SK-N-SH (cell line): Measurements from ENCODE around the gene SMIM14. TPM values are rescaled to one million over a fixed set of nuclear protein-coding genes. Genes with fewer than 3 reads are reported as not detected.
A peak's percentile ranks its signal among the peaks of the same experiment; 100 is the strongest.

Source experiments
- CTCF ChIA-PET: fragments of 300-600, 350-600 bp; formaldehyde crosslinking; extraction: SDS; loops from one replicate; lab custom pipeline; 2021; lab: Yijun Ruan, JAX
- POLR2A ChIA-PET: fragments of 350-600 bp; sonication (Branson Sonifier 250); formaldehyde crosslinking; extraction: SDS; loops from one replicate; lab custom pipeline; 2020; ENCODE audit warnings: antibody characterized with exemption, inconsistent platforms; lab: Yijun Ruan, JAX
- DNase-seq: peaks from one replicate; pipeline ENCODE4 v3.0.0; 2012
- H2AFZ ChIP-seq: fragments of 200-600 bp; sonication (generic); 2 replicates; pipeline ENCODE4 v1.8.1; 2016; ENCODE audit warnings: antibody characterized with exemption, mild to moderate bottlenecking, low read depth
- H3F3A ChIP-seq: fragments of 200-600 bp; sonication (generic); replicated peaks from 2 replicates; pipeline ENCODE3; 2016; ENCODE audit warnings: antibody characterized with exemption, mild to moderate bottlenecking; ENCODE audit not compliant: insufficient read depth
- H3K27ac ChIP-seq, 2 experiments: fragments of 200-500 bp in 1 of 2; fragments of 200-600 bp in 1 of 2; sonication (Bioruptor generic) in 1 of 2; sonication (generic), shearing (Covaris generic) in 1 of 2; 2 replicates each; pipeline versions ENCODE4 v1.5.1 to v1.6.1; 2014 to 2016; ENCODE audit warnings: low read depth in 2 of 2, inconsistent platforms in 1 of 2, low read length in 1 of 2, mild to moderate bottlenecking in 1 of 2, mixed read lengths in 1 of 2
- H3K27me3 ChIP-seq: fragments of 200-600 bp; sonication (generic), shearing (Covaris generic); 2 replicates; pipeline ENCODE4 v1.6.1; 2016; ENCODE audit warnings: mixed run types; ENCODE audit not compliant: insufficient read depth
- H3K36me3 ChIP-seq, 2 experiments: fragments of 200-500 bp in 1 of 2; fragments of 200-600 bp in 1 of 2; sonication (Bioruptor generic) in 1 of 2; sonication (generic) in 1 of 2; replicated peaks in 1 of 2; 2 replicates each; pipeline versions ENCODE3 to v1.5.1; 2014 to 2016; ENCODE audit warnings: low read length in 1 of 2, mild to moderate bottlenecking in 1 of 2; ENCODE audit not compliant: insufficient read depth in 2 of 2, control insufficient read depth in 1 of 2
- H3K4me1 ChIP-seq, 2 experiments: fragments of 200-500 bp in 1 of 2; fragments of 200-600 bp in 1 of 2; sonication (Bioruptor generic) in 1 of 2; sonication (generic), shearing (Covaris generic) in 1 of 2; 2 replicates each; pipeline versions ENCODE4 v1.5.1 to v1.6.1; 2014 to 2016; ENCODE audit warnings: low read depth in 1 of 2, low read length in 1 of 2, mixed run types in 1 of 2; ENCODE audit not compliant: insufficient read depth in 2 of 2, control insufficient read depth in 1 of 2
- H3K4me2 ChIP-seq: fragments of 200-600 bp; sonication (generic), shearing (Covaris generic); 2 replicates; pipeline ENCODE4 v1.6.1; 2017; ENCODE audit warnings: mixed run types
- H3K4me3 ChIP-seq, 2 experiments: fragments of 200-500 bp in 1 of 2; fragments of 200-600 bp in 1 of 2; sonication (Bioruptor generic) in 1 of 2; sonication (generic), shearing (Covaris generic) in 1 of 2; 2 replicates each; pipeline versions ENCODE4 v1.5.1 to v1.8.1; 2014 to 2016; ENCODE audit warnings: low read depth in 2 of 2, inconsistent platforms in 1 of 2, low read length in 1 of 2, mild to moderate bottlenecking in 1 of 2, mixed read lengths in 1 of 2, moderate library complexity in 1 of 2
- H3K79me2 ChIP-seq: fragments of 200-600 bp; sonication (generic); 2 replicates; pipeline ENCODE4 v1.8.1; 2017; ENCODE audit warnings: mild to moderate bottlenecking; ENCODE audit not compliant: insufficient read depth
- H3K9ac ChIP-seq: fragments of 200-600 bp; sonication (generic); 2 replicates; pipeline ENCODE4 v1.6.1; 2017; ENCODE audit warnings: mixed run types
- H3K9me2 ChIP-seq: fragments of 200-600 bp; sonication (generic); 2 replicates; pipeline ENCODE4 v1.6.1; 2017; ENCODE audit warnings: mixed run types
- H3K9me3 ChIP-seq: fragments of 200-600 bp; sonication (generic); 2 replicates; pipeline ENCODE4 v1.6.1; 2017; ENCODE audit warnings: mixed run types, mild to moderate bottlenecking, moderate library complexity
- H4K20me1 ChIP-seq: fragments of 200-600 bp; sonication (generic); 2 replicates; pipeline ENCODE4 v1.6.1; 2017; ENCODE audit warnings: mild to moderate bottlenecking, mixed run types; ENCODE audit not compliant: insufficient read depth
- FOXJ3 ChIP-seq: sonication (generic); formaldehyde crosslinking; IDR thresholded peaks from 2 replicates; pipeline ENCODE4 v1.5.1; 2020; ENCODE audit warnings: mild to moderate bottlenecking, missing genetic modification reagents
- FOXM1 ChIP-seq: IDR thresholded peaks from 2 replicates; pipeline ENCODE4 v1.4.0; 2012; ENCODE audit warnings: low read depth, mild to moderate bottlenecking
- NFIC ChIP-seq: IDR thresholded peaks from 2 replicates; pipeline ENCODE4 v1.4.0; 2012; ENCODE audit warnings: borderline replicate concordance
- RAD21 ChIP-seq: IDR thresholded peaks from 2 replicates; pipeline ENCODE4 v1.6.1; 2012; ENCODE audit warnings: mild to moderate bottlenecking, low read length
- RCOR1 ChIP-seq: fragments of 150-350 bp; IDR thresholded peaks from 2 replicates; pipeline ENCODE4 v1.6.1; 2017; ENCODE audit warnings: antibody characterized with exemption, low read length
- RFX5 ChIP-seq: IDR thresholded peaks from 2 replicates; pipeline ENCODE4 v1.6.1; 2012; ENCODE audit warnings: mild to moderate bottlenecking, improper control_type of control experiment, low read length
- SMC3 ChIP-seq: IDR thresholded peaks from 2 replicates; pipeline ENCODE4 v1.6.1; 2012; ENCODE audit warnings: low read depth, low read length, improper control_type of control experiment
- TAF1 ChIP-seq: IDR thresholded peaks from 2 replicates; pipeline ENCODE4 v1.6.1; 2012; ENCODE audit warnings: low read depth, mild to moderate bottlenecking, low read length, moderate library complexity, borderline replicate concordance
- WGBS: methylation state at CpG from one replicate; pipeline ENCODE4 v1.1.6; 2017; ENCODE audit warnings: low lambda C conversion rate; 5-methylcytosine and 5-hydroxymethylcytosine counted together
- polyA plus RNA-seq, 3 experiments: library from polyadenylated mRNA; depleted of rRNA; stranded (reverse); fragments of >200 nt; gene quantifications; 2 replicates each; pipeline ENCODE4 v1.2.3, GENCODE V29; 2012
- TF ChIP-seq, protein P1 (sequence below): IDR thresholded peaks from 2 replicates; pipeline ENCODE4; 2012
- TF ChIP-seq, protein P2 (sequence below): fragments of 200-600 bp; sonication (generic); IDR thresholded peaks from 2 replicates; pipeline ENCODE4 v1.6.1; 2017; ENCODE audit warnings: antibody characterized with exemption, mild to moderate bottlenecking, moderate library complexity
- TF ChIP-seq, protein P3 (sequence below): IDR thresholded peaks from 2 replicates; pipeline ENCODE4 v1.4.0; 2012; ENCODE audit warnings: low read depth, borderline replicate concordance

SMIM14 gene
- polyA plus RNA-seq, 1 of the 3 experiments (the other 2 are of a cell fraction), result 12.6 TPM

DNA sequence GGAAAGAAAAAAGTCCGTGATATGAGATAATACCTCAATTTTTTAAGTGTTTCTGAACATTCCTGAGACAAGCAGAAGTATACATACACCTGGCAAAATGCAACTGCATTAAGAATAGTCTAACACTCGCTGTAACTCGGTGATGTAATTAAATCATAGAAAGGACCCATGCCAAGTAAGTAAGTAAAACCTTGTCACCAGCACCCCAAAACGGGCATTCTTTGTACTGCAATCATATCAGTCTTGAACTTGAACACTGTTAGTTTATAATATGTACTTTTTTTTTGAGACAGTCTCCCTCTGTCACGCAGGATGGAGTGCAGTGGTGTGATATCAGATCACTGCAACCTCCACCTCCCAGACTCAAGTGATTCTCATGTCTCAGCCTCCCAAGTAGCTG, 47.4 kb downstream of the SMIM14 start:
- Histone ChIP-seq H3F3A (no peaks in the 10 kb centered on the region), H3K9me3 (no peaks in the 10 kb centered on the region), H3K9me2 (no peaks in the 10 kb centered on the region)
- TF ChIP-seq, protein P1, sequence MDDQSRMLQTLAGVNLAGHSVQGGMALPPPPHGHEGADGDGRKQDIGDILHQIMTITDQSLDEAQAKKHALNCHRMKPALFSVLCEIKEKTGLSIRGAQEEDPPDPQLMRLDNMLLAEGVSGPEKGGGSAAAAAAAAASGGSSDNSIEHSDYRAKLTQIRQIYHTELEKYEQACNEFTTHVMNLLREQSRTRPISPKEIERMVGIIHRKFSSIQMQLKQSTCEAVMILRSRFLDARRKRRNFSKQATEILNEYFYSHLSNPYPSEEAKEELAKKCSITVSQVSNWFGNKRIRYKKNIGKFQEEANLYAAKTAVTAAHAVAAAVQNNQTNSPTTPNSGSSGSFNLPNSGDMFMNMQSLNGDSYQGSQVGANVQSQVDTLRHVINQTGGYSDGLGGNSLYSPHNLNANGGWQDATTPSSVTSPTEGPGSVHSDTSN, result no peak
- TF ChIP-seq, protein P2, sequence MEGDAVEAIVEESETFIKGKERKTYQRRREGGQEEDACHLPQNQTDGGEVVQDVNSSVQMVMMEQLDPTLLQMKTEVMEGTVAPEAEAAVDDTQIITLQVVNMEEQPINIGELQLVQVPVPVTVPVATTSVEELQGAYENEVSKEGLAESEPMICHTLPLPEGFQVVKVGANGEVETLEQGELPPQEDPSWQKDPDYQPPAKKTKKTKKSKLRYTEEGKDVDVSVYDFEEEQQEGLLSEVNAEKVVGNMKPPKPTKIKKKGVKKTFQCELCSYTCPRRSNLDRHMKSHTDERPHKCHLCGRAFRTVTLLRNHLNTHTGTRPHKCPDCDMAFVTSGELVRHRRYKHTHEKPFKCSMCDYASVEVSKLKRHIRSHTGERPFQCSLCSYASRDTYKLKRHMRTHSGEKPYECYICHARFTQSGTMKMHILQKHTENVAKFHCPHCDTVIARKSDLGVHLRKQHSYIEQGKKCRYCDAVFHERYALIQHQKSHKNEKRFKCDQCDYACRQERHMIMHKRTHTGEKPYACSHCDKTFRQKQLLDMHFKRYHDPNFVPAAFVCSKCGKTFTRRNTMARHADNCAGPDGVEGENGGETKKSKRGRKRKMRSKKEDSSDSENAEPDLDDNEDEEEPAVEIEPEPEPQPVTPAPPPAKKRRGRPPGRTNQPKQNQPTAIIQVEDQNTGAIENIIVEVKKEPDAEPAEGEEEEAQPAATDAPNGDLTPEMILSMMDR, result peak; percentile 39
- TF ChIP-seq SMC3, result 0 out of 2 replicates have a peak, but pooled peaks have one; percentile 5
- peak; percentile 37 for TF ChIP-seq RAD21
- TF ChIP-seq TAF1, result no peak
- TF ChIP-seq, all 33 proteins: peak for 3
- POLR2A ChIA-PET, result no interaction called here
- no peaks in the 10 kb centered on the region for H3K36me3 ChIP-seq
- CTCF ChIA-PET, result no interaction called here
- no peak overlapping the region for H3K9ac ChIP-seq
- DNase-seq, result no peak
- no peak overlapping the region for H3K27ac ChIP-seq
- no peaks in the 10 kb centered on the region; the same call in none of the 2 replicates for H3K79me2 ChIP-seq
- H4K20me1 ChIP-seq, result no peaks in the 10 kb centered on the region
- WGBS, result 66% methylated on average over 5 of the region's 5 CpGs
- H3K4me3 ChIP-seq, result no peak overlapping the region
- no peaks in the 10 kb centered on the region for H3K4me1 ChIP-seq
- H3K27me3 ChIP-seq, result no peaks in the 10 kb centered on the region
- no peak overlapping the region for H2AFZ ChIP-seq
- H3K4me2 ChIP-seq, result no peak overlapping the region

DNA sequence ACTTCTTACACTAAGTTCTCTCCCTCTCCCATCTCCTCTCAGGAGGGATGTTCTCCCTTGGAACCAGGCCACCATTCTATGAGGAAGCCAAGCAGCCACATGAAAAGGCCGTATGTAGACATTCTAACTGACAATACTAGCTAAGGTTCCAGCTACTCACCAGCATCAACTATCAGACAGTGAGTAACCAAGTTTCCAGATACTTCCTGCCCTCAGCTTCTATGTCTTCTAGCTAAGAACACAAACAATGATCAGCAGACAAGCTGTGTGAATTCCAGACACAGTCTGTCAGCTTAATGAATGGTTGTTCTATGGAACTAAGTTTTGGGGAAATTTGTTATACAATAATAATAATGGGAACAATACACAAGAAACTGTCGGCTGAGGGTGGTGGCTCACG, 50.8 kb downstream of the SMIM14 start:
- H3K9ac ChIP-seq, result no peak overlapping the region
- DNase-seq, result no peak
- TF ChIP-seq FOXM1, result no peak
- no peak for TF ChIP-seq RFX5
- no peak for TF ChIP-seq RCOR1
- no peak for TF ChIP-seq FOXJ3 (CRISPR knock-in tag)
- TF ChIP-seq NFIC, result no peak
- TF ChIP-seq, protein P3, sequence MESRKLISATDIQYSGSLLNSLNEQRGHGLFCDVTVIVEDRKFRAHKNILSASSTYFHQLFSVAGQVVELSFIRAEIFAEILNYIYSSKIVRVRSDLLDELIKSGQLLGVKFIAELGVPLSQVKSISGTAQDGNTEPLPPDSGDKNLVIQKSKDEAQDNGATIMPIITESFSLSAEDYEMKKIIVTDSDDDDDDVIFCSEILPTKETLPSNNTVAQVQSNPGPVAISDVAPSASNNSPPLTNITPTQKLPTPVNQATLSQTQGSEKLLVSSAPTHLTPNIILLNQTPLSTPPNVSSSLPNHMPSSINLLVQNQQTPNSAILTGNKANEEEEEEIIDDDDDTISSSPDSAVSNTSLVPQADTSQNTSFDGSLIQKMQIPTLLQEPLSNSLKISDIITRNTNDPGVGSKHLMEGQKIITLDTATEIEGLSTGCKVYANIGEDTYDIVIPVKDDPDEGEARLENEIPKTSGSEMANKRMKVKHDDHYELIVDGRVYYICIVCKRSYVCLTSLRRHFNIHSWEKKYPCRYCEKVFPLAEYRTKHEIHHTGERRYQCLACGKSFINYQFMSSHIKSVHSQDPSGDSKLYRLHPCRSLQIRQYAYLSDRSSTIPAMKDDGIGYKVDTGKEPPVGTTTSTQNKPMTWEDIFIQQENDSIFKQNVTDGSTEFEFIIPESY, result no peak
- H2AFZ ChIP-seq, result no peak overlapping the region
- no peak overlapping the region for H3K4me2 ChIP-seq
- 94% methylated on average over 3 of the region's 3 CpGs for WGBS
- peak overlapping the region in 1 of 2 experiments; percentile 19; a peak in 2 of 4 replicates for H3K27ac ChIP-seq
- no peak overlapping the region for H3K4me3 ChIP-seq
- no peaks in the 10 kb centered on the region for H3K4me1 ChIP-seq
- no peaks in the 10 kb centered on the region for H4K20me1 ChIP-seq
- no peaks in the 10 kb centered on the region for H3F3A ChIP-seq
- H3K9me2 ChIP-seq, result no peaks in the 10 kb centered on the region
- ChIA-PET POLR2A (no interaction called here), CTCF (interaction anchor here (0.8 kb wide), 1 partner anchor 17 kb away, joined by 3 read pairs; no protein-coding TSS in a partner anchor)
- no peaks in the 10 kb centered on the region for H3K9me3 ChIP-seq
- no peaks in the 10 kb centered on the region for H3K27me3 ChIP-seq
- H3K36me3 ChIP-seq, result no peaks in the 10 kb centered on the region
- no peaks in the 10 kb centered on the region; the same call in 1 of the 2 replicates for H3K79me2 ChIP-seq
